Right renal cortex interstitium (tissue), 3 donors: ENCODE results near the gene NOP14. TPM values are rescaled to one million over a fixed set of nuclear protein-coding genes. Genes with fewer than 3 reads are reported as not detected.

Experiments used
- polyA plus RNA-seq, 3 donors: library from polyadenylated mRNA; unstranded; fragments of 120-200 nt; gene quantifications; one replicate each; pipeline ENCODE4 v1.2.1, GENCODE V29; 2013; ENCODE audit not compliant: insufficient read length in 3 of 3

NOP14 gene
- polyA plus RNA-seq, 3 donors, result 30.3 to 31.4 (median 30.5) TPM

Other genes with a start within 250 kb of the NOP14 start
- 10 to 100 TPM; 17.2 to 18.4 (median 17.8) TPM for gene TNIP2, start 207.1 kb downstream of the NOP14 start, polyA plus RNA-seq
- gene SH3BP2, start 170.3 kb downstream of the NOP14 start, polyA plus RNA-seq, result 10 to 100 TPM; 21.7 to 28.4 (median 25.7) TPM
- gene ADD1, start 119.6 kb downstream of the NOP14 start, polyA plus RNA-seq, result 100 to 1,000 TPM; 224 to 234 (median 228) TPM
- gene GRK4, start 165 bp upstream of the NOP14 start, polyA plus RNA-seq, result 1 to 10 TPM; 5.9 to 8.2 (median 6.7) TPM
- gene HTT-AS, start 111.1 kb upstream of the NOP14 start, polyA plus RNA-seq, result not detected
- 10 to 100 TPM; 28.8 to 37.8 (median 32.7) TPM for gene HTT, start 111.3 kb upstream of the NOP14 start, polyA plus RNA-seq